Gastroesophageal sphincter (tissue), 4 donors: ENCODE measurements around the gene PLCL1. TPM values are rescaled to one million over a fixed set of nuclear protein-coding genes. Genes with fewer than 3 reads are reported as not detected.

ENCODE experiments used
- ATAC-seq: fragments of 150-250 bp; one replicate; pipeline ENCODE4 v1.9.1; 2016; ENCODE audit warnings: mild to moderate bottlenecking, moderate library complexity
- H3K27ac ChIP-seq, 4 donors: fragments of 200-600 bp; sonication (generic) in 3 of 4; 1 replicate in 3 of 4; 2 replicates in 1 of 4; pipeline ENCODE4 v1.5.1; 2016 to 2019
- H3K27me3 ChIP-seq: fragments of 200-600 bp; sonication (generic); one replicate; pipeline ENCODE4 v1.5.1; 2019
- H3K36me3 ChIP-seq, 2 donors: fragments of 200-600 bp; sonication (generic); one replicate each; pipeline ENCODE4 v1.5.1; 2019; ENCODE audit warnings: control low read depth in 1 of 2
- H3K4me1 ChIP-seq, 3 donors: fragments of 200-600 bp; sonication (generic); 1 replicate in 2 of 3; 2 replicates in 1 of 3; pipeline ENCODE4 v1.5.1; 2016 to 2019; ENCODE audit warnings: control low read depth in 2 of 3
- H3K4me3 ChIP-seq, 2 donors: fragments of 200-600 bp; sonication (generic); one replicate each; pipeline ENCODE4 v1.5.1; 2019; ENCODE audit warnings: mild to moderate bottlenecking in 1 of 2, moderate library complexity in 1 of 2
- H3K9me3 ChIP-seq, 3 donors: fragments of 200-600 bp; sonication (generic); one replicate each; pipeline ENCODE4 v1.5.1; 2017 to 2019; ENCODE audit warnings: control low read depth in 2 of 3
- EP300 ChIP-seq: sonication (generic); formaldehyde crosslinking; IDR thresholded peaks from one replicate; pipeline ENCODE4 v1.6.1; 2017; ENCODE audit warnings: antibody characterized with exemption, mild to moderate bottlenecking
- POLR2A ChIP-seq, 2 donors: fragments of 450-650 bp; IDR thresholded peaks; one replicate each; pipeline ENCODE4 v1.6.1; 2017; ENCODE audit warnings: antibody characterized with exemption in 2 of 2, mild to moderate bottlenecking in 2 of 2, moderate library complexity in 1 of 2
- POLR2AphosphoS5 ChIP-seq: sonication (generic); formaldehyde crosslinking; IDR thresholded peaks from one replicate; pipeline ENCODE4 v1.6.1; 2017; ENCODE audit warnings: antibody characterized with exemption
- WGBS, 2 donors: methylation state at CpG; one replicate each; pipeline ENCODE4 v1.1.5; 2018; ENCODE audit warnings: low coverage in 1 of 2; 5-methylcytosine and 5-hydroxymethylcytosine counted together
- total RNA-seq, 4 donors: library from RNA; depleted of rRNA; stranded (reverse); fragments of >200 nt; gene quantifications; one replicate each; pipeline ENCODE4 v1.1.0, GENCODE V29; 2016
- TF ChIP-seq, protein P1 (sequence below), 4 experiments: fragments of 200-600 bp in 2 of 4; fragments of 450-650 bp in 2 of 4; sonication (generic) in 1 of 4; IDR thresholded peaks; one replicate each; pipeline ENCODE4 v1.5.1; 2017 to 2019; ENCODE audit warnings: antibody characterized with exemption in 4 of 4, mild to moderate bottlenecking in 2 of 4, moderate library complexity in 2 of 4

Gene PLCL1
- total RNA-seq, 4 donors from 2014 or later = 23.4 to 89.2 (median 47.4) TPM

DNA sequence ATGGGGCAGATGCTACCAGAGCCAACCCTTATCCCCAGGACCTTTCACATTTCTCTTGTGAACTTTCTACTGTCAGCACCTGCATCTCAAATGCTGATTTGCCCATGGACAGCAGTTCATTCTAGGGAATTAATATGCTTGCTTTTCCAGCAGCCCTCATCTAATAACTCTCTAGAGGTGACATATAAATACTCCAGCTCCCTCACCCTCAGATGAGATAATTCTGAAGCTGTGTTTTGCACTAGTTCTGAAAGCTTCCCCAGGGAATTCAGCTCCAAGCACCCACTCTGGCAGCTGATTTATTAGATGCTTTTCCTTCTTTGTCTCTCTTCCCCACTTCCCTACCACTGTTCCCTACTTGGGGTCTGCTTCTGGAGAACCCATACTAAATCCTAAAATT is 62.1 kb downstream of the PLCL1 start:
- Histone ChIP-seq H3K36me3 (no peaks in the 10 kb centered on the region), H3K9me3 (no peaks in the 10 kb centered on the region), H3K27me3 (no peaks in the 10 kb centered on the region), H3K4me3 (no peak overlapping the region), H3K4me1 (peaks cover 0 to 36% (median 0%) of the 10 kb centered on the region in 3 donors), H3K27ac (no peak overlapping the region)
- no peak for ATAC-seq
- TF ChIP-seq POLR2AphosphoS5 (no peak), POLR2A (IDR thresholded peaks at IDR 0.05) (no peak), EP300 (no peak)
- TF ChIP-seq, protein P1, sequence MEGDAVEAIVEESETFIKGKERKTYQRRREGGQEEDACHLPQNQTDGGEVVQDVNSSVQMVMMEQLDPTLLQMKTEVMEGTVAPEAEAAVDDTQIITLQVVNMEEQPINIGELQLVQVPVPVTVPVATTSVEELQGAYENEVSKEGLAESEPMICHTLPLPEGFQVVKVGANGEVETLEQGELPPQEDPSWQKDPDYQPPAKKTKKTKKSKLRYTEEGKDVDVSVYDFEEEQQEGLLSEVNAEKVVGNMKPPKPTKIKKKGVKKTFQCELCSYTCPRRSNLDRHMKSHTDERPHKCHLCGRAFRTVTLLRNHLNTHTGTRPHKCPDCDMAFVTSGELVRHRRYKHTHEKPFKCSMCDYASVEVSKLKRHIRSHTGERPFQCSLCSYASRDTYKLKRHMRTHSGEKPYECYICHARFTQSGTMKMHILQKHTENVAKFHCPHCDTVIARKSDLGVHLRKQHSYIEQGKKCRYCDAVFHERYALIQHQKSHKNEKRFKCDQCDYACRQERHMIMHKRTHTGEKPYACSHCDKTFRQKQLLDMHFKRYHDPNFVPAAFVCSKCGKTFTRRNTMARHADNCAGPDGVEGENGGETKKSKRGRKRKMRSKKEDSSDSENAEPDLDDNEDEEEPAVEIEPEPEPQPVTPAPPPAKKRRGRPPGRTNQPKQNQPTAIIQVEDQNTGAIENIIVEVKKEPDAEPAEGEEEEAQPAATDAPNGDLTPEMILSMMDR (IDR thresholded peaks at IDR 0.05) = no peak

DNA sequence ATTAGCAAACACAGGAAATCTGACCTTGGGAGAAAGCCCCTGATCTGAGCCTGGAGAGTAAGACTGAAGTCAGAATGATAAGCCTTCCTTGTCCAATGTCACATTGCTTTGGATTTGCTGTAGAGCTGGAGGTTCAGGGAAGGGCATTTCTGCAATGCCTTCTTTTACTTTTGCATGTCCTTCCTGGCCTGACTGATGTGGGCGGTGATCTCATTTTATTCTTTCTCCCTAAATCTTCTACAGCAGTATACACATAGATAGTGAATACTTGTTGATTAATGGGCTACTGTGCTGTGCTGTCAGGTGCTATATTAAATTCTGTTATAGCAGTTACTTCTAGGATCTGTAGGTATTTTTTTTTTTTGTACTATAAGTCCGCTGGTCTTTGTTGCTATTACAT is 62.6 kb downstream of the PLCL1 start:
- Histone ChIP-seq H3K27ac (no peak overlapping the region), H3K27me3 (no peaks in the 10 kb centered on the region), H3K4me3 (no peak overlapping the region), H3K4me1 (peaks cover 0 to 42% (median 0%) of the 10 kb centered on the region in 3 donors), H3K9me3 (no peaks in the 10 kb centered on the region), H3K36me3 (no peaks in the 10 kb centered on the region)
- no peak for ATAC-seq
- 90 to 91% methylated on average over 2 of the region's 2 CpGs for WGBS, 2 donors
- no peak for TF ChIP-seq POLR2A (IDR thresholded peaks at IDR 0.05)

GRCh38 chr2:197867624-197868023 is 63.2 kb downstream of the PLCL1 start:
- Histone ChIP-seq H3K36me3 (no peaks in the 10 kb centered on the region), H3K9me3 (no peaks in the 10 kb centered on the region), H3K4me1 (peaks cover 0 to 44% (median 0%) of the 10 kb centered on the region in 3 donors), H3K27ac (no peak overlapping the region), H3K4me3 (no peak overlapping the region), H3K27me3 (no peaks in the 10 kb centered on the region)
- ATAC-seq = no peak
- TF ChIP-seq POLR2A (IDR thresholded peaks at IDR 0.05) (no peak), POLR2AphosphoS5 (no peak), EP300 (no peak)
- TF ChIP-seq, protein P1 (IDR thresholded peaks at IDR 0.05) = no peak
- 21 to 54% methylated on average over 2 to 3 of the region's 3 CpGs for WGBS, 2 donors

DNA sequence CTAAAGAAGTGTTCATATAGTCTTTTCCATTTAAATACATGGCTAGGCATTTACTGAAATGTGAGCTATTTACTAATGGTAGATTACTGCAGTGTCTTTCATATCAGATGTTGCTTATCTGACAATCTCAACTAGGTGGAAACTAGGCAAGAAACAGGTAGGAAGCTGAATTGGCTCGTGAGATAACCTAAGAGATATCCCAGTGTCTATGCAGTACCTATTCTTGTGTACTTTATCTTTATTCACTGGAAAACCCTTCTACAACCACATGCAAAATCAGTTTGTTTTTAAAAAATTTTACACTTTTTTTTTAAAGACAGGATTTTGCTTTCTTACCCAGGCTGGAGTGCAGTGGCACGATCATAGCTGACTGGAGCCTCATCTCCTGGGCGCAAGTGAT is 63.8 kb downstream of the PLCL1 start:
- no peak for ATAC-seq
- Histone ChIP-seq H3K4me3 (no peak overlapping the region), H3K4me1 (peaks cover 0 to 44% (median 0%) of the 10 kb centered on the region in 3 donors), H3K27me3 (no peaks in the 10 kb centered on the region), H3K27ac (no peak overlapping the region), H3K9me3 (no peaks in the 10 kb centered on the region), H3K36me3 (no peaks in the 10 kb centered on the region)
- no peak for TF ChIP-seq POLR2A (IDR thresholded peaks at IDR 0.05)
- TF ChIP-seq, protein P1 (IDR thresholded peaks at IDR 0.05) = no peak
- TF ChIP-seq POLR2AphosphoS5 = no peak
- TF ChIP-seq EP300 = no peak
- WGBS, 2 donors = 93 to 97% methylated on average over 3 of the region's 3 CpGs

DNA sequence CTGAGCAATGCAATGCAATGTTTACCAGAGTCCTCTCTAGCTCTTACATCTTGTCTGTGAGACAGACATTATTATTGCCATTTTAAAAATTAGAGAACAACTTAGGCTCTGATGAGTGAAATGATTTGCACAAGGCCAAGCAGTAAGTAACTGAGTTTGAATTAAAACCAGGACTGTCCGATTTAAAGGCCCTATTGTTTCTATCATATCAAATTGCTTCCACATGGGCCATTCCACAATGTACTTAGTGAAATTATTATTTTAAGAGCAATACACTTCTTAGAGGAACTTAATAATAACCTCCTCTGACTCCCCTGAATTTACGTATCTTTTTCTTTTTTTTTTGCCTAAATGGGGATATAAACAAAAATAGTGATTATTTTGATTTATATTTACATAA is 64.6 kb downstream of the PLCL1 start:
- no peak overlapping the region for H3K4me3 ChIP-seq
- H3K36me3 ChIP-seq = no peaks in the 10 kb centered on the region
- H3K27ac ChIP-seq = no peak overlapping the region
- H3K9me3 ChIP-seq = no peaks in the 10 kb centered on the region
- H3K4me1 ChIP-seq = peaks cover 0 to 44% (median 0%) of the 10 kb centered on the region in 3 donors
- WGBS, 2 donors = 34 to 70% methylated on average over 2 of the region's 2 CpGs
- TF ChIP-seq POLR2AphosphoS5 (no peak), EP300 (no peak), POLR2A (IDR thresholded peaks at IDR 0.05) (no peak)
- TF ChIP-seq, protein P1 (IDR thresholded peaks at IDR 0.05) = no peak
- no peak for ATAC-seq
- no peaks in the 10 kb centered on the region for H3K27me3 ChIP-seq
